OCI-LY1 (cell line): ENCODE measurements around the gene SYCE3.

ENCODE experiments used
- EZH2 ChIP-seq: fragments of 200-600 bp; sonication (generic), shearing (Covaris generic); IDR thresholded peaks from 2 replicates; pipeline ENCODE4 v1.8.0; 2017; ENCODE audit warnings: borderline replicate concordance, mixed run types, mild to moderate bottlenecking, antibody characterized with exemption, low read length, moderate library complexity, mixed read lengths
- TF ChIP-seq, protein P1 (sequence below): fragments of 200-600 bp; sonication (generic), shearing (Covaris generic); IDR thresholded peaks from 2 replicates; pipeline ENCODE4 v1.5.1; 2017; ENCODE audit warnings: mild to moderate bottlenecking, antibody characterized with exemption, low read length, moderate library complexity, mixed read lengths

DNA sequence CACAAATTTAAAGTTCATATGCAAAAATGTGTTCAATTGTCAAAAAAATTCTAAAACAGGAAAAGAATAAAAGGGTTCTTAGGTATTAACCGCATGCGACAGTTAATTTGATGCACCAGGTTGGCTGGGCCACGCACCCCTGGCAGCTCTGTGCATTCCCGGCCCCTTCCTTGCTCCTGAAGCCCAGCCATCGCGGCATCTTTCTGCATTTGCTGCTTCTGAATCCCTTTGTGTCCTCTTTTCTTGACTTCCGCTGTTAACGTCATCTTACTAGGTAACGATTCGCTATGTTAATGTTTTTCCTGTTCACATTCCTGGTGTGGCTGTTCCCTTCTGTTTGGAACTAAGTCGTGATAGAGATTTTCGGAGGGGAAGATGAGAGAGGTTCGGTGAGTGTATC is 25.0 kb downstream of the SYCE3 start:
- TF ChIP-seq, protein P1, sequence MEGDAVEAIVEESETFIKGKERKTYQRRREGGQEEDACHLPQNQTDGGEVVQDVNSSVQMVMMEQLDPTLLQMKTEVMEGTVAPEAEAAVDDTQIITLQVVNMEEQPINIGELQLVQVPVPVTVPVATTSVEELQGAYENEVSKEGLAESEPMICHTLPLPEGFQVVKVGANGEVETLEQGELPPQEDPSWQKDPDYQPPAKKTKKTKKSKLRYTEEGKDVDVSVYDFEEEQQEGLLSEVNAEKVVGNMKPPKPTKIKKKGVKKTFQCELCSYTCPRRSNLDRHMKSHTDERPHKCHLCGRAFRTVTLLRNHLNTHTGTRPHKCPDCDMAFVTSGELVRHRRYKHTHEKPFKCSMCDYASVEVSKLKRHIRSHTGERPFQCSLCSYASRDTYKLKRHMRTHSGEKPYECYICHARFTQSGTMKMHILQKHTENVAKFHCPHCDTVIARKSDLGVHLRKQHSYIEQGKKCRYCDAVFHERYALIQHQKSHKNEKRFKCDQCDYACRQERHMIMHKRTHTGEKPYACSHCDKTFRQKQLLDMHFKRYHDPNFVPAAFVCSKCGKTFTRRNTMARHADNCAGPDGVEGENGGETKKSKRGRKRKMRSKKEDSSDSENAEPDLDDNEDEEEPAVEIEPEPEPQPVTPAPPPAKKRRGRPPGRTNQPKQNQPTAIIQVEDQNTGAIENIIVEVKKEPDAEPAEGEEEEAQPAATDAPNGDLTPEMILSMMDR: no peak
- TF ChIP-seq EZH2: no peak
